Mucosa of gallbladder (tissue), 1 donor: Measurements from ENCODE around the gene FSTL4. TPM values are rescaled to one million over a fixed set of nuclear protein-coding genes. Genes with fewer than 3 reads are reported as not detected.

Experiments used
- DNase-seq: peaks from one replicate; pipeline ENCODE4 v3.0.0-alpha.2; 2020; ENCODE audit warnings: low spot score
- total RNA-seq: library from RNA; stranded (reverse); gene quantifications from one replicate; pipeline ENCODE4 v1.2.1, GENCODE V29; 2021
- donor health status: DM: no; HTN: no; CAD: no.

FSTL4 gene
- total RNA-seq, 1 donor from 2014 or later, result 0.58 TPM

GRCh38 chr5:133387621-133388020 lies 224.7 kb downstream of the FSTL4 start:
- DNase-seq, result no peak

- no peak for DNase-seq
Measured at GRCh38 chr5:133387091-133387490, 225.2 kb downstream of the FSTL4 start.

DNA sequence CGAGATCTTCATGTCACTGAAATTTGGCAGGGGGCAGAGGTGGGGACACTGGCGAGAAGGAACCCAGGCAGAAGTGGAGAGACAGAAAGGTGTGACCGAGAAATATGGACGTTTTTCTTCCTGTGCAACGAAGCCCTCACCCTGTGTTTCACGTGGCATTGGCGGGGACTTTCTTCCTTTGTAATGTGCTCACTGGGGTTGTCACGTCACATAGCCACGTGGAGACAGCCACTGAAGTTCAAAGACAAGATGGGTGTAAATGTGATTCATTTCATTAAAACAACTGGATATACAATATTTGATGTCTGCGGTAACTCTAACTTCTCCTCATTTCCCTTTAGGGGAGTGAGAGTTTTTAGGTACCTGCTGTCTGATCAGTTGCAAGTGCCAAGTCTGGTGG lies 225.7 kb downstream of the FSTL4 start:
- no peak for DNase-seq

GRCh38 chr5:133385346-133385745 lies 227.0 kb downstream of the FSTL4 start:
- DNase-seq, result no peak

GRCh38 chr5:133384903-133385302 lies 227.4 kb downstream of the FSTL4 start:
- DNase-seq, result no peak

DNA sequence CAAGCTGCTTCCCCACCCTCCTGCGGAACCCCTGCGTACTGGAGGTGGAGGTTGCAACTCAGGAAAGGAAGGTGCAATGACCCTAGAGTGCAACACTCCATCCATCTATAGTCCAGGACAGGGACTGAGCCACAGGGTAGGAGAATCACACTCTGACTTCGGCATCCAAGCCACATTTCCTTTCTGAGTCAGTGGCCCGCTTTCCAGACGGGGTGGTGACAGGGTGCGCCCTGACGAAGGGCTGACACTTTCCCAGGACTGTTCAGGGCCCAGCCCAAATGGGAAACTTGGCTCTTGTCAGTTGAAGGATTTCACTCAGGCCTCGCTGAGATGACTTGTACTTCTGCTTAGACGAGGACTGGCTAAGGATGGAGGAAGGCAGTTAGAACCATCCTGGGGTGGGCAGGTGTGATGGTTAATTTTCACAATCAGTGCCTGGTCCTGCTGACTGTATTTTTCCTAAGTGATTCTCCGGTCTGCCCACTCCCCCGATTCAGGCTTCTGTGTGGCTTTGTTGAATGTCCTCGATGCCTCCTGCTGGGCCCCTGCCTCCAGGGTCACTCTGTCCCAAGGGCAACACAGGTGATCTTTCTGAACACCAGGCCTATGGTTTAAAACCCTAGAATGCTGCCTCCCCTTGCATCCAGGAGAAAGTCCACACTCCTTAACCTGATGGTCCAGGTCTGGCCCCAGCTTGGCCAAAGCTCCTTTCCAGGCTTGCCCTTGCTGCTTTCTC lies 228.1 kb downstream of the FSTL4 start:
- no peak for DNase-seq

GRCh38 chr5:133383580-133383939 lies 228.8 kb downstream of the FSTL4 start:
- DNase-seq, result no peak

DNA sequence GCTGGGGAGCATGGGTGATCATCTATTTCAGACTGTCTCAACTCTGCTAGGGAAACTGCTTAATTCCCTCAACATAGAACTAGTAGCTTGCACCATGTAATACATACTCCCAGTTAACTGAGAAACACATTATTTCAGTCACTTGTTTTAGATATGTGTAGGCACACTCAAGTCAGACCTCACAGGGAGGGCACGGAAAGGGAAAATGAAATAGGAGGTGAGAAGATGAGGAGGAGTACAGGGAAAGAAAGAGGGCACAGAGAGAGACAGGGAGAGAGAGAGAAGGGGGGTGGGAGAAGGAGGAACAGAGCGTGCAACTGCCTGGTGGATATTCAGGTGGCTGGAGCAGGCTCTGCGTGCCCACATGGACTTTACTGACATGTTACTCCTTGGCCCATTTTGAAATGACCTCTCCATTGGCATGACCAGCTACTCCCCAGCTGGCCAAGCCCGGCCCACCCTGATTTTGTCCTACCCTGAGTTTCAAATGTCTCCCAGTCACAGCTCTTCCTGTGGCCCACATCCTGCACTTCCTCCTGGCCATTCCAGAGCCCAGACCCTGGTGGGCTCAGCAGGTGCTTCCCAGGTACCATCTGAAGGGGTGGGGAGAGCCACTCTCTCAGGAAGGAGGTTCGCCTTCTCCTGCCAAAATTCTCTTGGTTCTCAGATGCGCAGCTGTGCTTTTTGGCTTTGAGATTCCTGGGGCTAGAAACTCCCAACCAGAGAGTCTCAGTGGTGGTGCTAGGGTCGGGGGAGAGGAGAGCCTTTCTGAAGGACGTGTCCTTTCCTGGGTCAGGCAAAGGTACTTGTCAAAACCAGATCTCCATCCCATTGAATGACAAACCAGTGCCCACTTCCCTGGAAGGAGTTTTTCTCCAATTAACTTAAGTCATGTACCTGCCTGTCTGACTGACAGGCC lies 229.4 kb downstream of the FSTL4 start:
- no peak for DNase-seq

DNA sequence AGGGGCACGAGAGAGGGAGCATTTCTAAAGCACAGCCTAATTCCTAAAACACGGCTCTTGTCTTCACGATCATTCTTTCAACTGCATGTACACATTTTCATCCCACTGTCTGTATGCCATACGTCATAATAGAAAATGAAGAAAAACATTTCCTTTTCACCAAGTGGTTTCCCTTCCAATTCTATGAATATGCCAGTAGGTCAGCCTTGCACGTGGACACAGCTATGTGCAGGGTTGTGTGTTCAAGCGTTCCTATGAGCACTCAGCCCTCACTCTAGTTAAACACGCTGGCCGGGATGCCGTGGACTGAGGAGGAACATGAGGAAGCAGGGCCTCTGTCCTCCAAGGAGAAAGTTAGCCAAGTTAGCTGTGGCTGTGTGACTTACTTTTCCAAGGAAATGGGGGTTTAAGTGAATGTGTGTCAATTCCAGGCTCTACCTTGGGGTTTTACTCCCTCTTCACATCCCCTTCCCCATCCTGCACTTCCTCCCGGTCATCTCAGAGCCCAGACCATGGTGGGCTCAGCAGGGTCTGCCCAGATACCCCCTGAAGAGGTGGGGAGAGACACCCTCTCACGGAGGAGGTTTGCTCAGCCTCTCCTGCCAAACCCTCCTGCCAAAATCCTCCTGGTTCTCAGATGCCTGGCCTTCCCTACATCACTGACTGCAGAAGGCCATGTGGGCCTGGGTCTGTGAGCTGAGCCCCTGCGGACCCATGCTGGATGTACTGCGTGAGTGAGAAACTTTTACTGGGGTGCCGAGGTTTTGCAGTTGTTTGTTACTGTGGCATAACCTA lies 230.6 kb downstream of the FSTL4 start:
- no peak for DNase-seq

GRCh38 chr5:133381041-133381440 lies 231.3 kb downstream of the FSTL4 start:
- DNase-seq, result no peak

- DNase-seq, result no peak
Measured at GRCh38 chr5:133377736-133378135, 234.6 kb downstream of the FSTL4 start.

DNA sequence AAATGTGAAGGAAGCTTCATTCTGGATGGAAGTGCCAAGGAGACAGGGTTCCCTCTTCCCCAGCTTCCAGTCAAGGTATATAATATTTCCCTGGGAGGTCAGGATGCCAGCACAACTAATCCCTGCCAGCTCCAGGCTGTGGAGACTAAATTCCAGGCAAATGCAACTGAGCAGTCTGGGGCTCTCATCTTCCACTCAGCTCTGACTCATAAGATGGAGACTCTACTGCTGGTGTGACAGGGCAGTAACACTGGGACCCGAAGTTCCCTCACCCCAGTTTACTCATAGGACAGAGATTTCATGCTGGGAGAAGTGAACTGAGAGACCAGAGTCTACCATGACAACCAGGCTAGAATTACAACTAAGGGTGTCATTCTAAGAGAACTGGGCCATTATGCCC lies 235.4 kb downstream of the FSTL4 start:
- DNase-seq, result no peak

DNA sequence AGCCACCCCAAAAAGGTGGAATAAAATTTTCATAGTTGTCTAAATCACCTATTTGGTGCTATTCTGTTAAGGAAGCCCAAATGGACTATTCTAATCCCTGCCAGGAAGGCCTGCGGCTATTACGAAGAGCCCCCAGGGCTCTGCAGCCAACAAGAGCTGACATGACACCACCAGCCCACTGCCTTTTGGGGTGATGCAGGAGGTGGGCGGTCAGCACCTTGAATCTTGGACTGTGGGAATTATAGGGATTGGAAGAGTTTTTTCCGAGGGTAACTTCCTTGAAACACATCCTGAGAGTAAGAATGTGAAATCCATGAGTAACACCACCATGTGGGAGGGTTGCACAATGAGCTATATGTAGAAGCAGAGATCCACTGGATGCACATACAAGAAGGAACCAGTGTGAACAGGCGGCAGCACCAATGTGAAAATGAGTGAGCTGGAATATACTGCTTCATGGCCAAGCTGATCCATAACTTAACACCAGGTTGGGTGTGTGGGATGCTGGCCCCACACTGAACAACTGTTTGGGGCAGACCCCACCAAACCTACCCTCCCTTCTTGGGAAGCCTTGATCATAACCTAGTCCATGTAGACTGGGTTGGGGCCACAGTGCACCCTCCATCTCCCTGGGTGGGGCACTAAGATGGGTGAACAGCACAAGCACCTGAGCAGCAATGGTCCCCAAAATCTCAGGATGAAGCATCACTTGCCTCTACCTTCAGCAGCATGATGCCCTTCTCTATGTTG lies 239.0 kb downstream of the FSTL4 start:
- no peak for DNase-seq

DNA sequence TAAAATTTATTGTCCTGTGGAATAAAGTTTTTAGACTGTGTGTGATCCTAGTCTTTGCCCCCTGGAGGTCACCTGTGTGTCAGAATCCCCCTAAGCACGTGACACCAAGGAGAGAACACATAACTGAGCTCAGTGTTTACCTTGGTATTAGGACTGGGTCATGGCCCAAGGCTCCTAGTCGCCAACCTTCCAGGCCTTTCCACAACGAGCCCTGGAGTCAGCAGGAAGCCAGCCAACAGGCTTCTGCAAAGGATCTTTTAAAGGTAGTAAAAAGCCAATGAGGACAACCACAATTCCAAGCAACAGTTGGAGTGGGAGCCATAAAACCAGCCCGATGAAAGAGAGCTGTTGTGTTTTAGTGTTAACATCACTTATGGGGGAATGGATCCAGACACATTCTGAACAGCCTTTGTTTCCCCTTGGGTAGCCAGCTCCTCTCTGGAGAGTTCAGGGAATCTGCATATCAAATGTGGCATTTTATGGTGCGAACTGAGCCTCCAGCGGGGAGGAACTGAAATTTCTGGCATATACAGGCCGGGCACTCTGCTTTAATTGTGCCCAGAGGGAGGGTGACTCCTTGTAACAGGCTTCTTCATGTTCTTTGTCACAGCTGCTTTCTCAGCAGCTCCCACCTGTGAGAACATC lies 239.9 kb downstream of the FSTL4 start:
- no peak for DNase-seq

DNA sequence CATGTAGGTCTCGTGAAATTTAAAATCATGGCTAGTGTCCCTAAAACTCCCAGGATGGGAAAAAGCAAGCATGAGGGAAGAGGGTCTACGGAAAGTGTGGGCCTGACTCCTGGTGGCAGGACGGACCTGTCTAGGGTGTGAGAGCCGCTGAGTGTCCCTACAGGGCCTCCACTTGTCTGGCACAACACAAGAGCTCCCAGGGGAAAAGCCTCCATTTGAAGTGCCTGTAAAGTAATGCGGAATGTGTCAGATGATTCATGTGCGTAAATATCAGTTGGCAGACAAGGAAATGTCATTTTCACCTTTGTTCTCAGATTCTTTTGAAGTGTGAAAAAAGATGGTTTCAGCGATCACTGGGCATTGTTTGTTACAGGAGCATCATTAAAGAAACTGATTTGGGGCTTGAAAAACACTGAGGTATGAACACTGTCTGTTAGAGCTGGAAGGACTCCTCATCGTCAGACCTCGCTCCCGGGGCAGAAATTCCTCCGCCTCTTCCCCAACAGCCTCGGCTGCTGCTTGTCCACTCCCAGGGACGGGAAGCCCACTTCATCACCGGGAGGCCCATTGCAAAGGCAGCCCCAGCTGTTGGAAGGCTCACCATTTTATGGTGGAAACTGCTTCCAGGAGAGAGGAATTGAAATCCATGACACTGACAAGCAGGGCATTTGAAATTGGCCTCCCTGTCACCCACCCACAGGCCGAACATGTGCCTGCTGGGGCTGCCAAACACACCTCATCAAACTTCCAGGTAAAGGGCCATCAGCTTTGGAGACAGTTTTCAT lies 240.8 kb downstream of the FSTL4 start:
- DNase-seq, result no peak

GRCh38 chr5:133370904-133371303 lies 241.4 kb downstream of the FSTL4 start:
- DNase-seq, result no peak

DNA sequence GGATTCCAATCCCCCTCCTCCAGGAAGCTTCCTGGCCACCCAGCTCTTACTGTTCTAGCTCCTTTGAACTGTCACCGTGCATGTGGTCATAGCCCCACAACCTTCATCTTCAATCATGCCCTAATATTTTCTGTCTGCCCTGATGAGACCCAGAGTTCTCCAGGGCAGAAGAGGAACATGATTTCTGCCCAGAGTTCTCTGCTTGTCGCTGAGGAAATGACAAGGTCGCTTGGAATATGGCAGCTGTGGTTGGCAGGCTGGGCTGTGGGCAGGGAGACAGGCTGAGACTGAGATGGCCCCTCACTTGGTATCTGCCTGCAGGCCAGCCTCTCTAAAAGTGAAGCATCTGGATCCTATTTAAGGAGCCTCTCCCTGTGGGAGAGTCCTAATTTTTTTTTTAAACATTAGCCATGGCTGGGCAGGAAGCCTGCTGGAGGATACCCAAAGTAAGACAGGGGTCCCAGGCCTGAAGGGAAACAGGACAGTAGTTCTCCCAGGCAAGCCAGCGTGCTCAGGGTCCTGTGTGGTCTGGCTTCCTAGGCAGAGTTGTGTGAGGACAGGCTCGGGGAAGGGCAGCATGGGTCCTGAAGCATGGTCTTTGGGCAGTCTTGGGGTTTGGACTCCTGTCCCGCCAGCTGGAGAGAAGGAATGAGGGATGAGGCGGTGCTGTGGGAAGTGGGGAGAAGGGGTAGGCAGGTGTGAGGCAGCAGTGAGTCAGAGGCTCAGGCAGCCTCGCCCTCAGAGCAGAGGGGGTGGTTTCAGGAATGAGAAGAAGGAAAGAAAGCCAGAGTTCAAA lies 242.1 kb downstream of the FSTL4 start:
- peak; percentile 8 for DNase-seq

- peak; percentile 4 for DNase-seq
Measured at GRCh38 chr5:133368916-133369783, 243.2 kb downstream of the FSTL4 start.
